A549 (cell line): Measurements from ENCODE around the gene GSTM2. TPM values are rescaled to one million over a fixed set of nuclear protein-coding genes. Genes with fewer than 3 reads are reported as not detected.
"Not testable (repeated sequence)": the region's sequence is repeated elsewhere in the genome, so short reads cannot be mapped to it uniquely, and the experiment has no call there.

Experiments
- ATAC-seq, 2 experiments: fragments of 200-7000 bp in 1 of 2; fragments of >200 bp in 1 of 2; cut with Nextera tagmentation in 1 of 2; cut with Tn5 transposase in 1 of 2; 3 replicates each; pipeline versions ENCODE4 v1.8.0 to v1.9.1; 2018 to 2020; ENCODE audit warnings: mild to moderate bottlenecking in 1 of 2, moderate library complexity in 1 of 2
- CTCF ChIA-PET: fragments of 300-600 bp; sonication (Branson Sonifier 250); formaldehyde crosslinking; extraction: SDS; loops from one replicate; lab custom pipeline; 2021; ENCODE audit warnings: antibody characterized with exemption, inconsistent platforms; lab: Yijun Ruan, JAX
- POLR2A ChIA-PET: fragments of 350-600 bp; formaldehyde crosslinking; extraction: SDS; loops from one replicate; lab custom pipeline; 2021; ENCODE audit warnings: antibody characterized with exemption, inconsistent platforms; lab: Yijun Ruan, JAX
- DNase-seq, 2 experiments: peaks; one replicate each; pipeline versions ENCODE4 v3.0.0 to v3.0.0-alpha.2; 2011 to 2016; ENCODE audit warnings: low read depth in 1 of 2, low spot score in 1 of 2
- FAIRE-seq: peaks from 2 replicates; lab custom pipeline; 2011; peaks lifted over from hg19 to GRCh38; lab: Jason Lieb, UNC
- H3K27ac ChIP-seq, 2 experiments: fragments of >200 bp; sonication (Bioruptor Twin); formaldehyde crosslinking; 3 replicates each; pipeline ENCODE4 v1.5.1; 2016 to 2017
- H3K4me1 ChIP-seq: fragments of >200 bp; sonication (Bioruptor Twin); formaldehyde crosslinking; 3 replicates; pipeline ENCODE4 v1.6.1; 2016
- H3K4me2 ChIP-seq: fragments of >200 bp; sonication (Bioruptor Twin); formaldehyde crosslinking; 3 replicates; pipeline ENCODE4 v1.6.1; 2016
- H3K4me3 ChIP-seq: fragments of >200 bp; sonication (Bioruptor Twin); formaldehyde crosslinking; 3 replicates; pipeline ENCODE4 v1.5.1; 2016
- H3K9me3 ChIP-seq: fragments of >200 bp; sonication (Bioruptor Twin); formaldehyde crosslinking; 3 replicates; pipeline ENCODE4 v1.6.1; 2016
- CBX8 ChIP-seq: fragments of 200-600 bp; sonication (generic); IDR thresholded peaks from 2 replicates; pipeline ENCODE4 v1.6.1; 2016
- CHD2 ChIP-seq: fragments of 150-350 bp; IDR thresholded peaks from 2 replicates; pipeline ENCODE4 v1.6.1; 2014; ENCODE audit warnings: low read length; ENCODE audit not compliant: partially characterized antibody
- CHD4 ChIP-seq: fragments of 200-600 bp; sonication (generic); IDR thresholded peaks from 2 replicates; pipeline ENCODE4 v1.6.1; 2016; ENCODE audit warnings: antibody characterized with exemption, mild to moderate bottlenecking, borderline replicate concordance
- EHF ChIP-seq: fragments of 250-450 bp; sonication (Bioruptor Pico); IDR thresholded peaks from 2 replicates; pipeline ENCODE4 v1.5.0; 2020; ENCODE audit warnings: mild to moderate bottlenecking
- EHMT2 ChIP-seq: fragments of 200-600 bp; sonication (generic); IDR thresholded peaks from 2 replicates; pipeline ENCODE4 v1.6.1; 2016; ENCODE audit warnings: antibody characterized with exemption, low read depth, mild to moderate bottlenecking, moderate library complexity
- FOSL2 ChIP-seq, 2 experiments: fragments of 450-650 bp in 1 of 2; fragments of >200 bp in 1 of 2; sonication (Bioruptor Twin) in 1 of 2; formaldehyde crosslinking; IDR thresholded peaks; 2 replicates each; pipeline versions ENCODE4 v1.5.0 to v1.6.1; 2016 to 2020; ENCODE audit warnings: mild to moderate bottlenecking in 1 of 2, moderate library complexity in 1 of 2
- HEYL ChIP-seq: fragments of 250-450 bp; sonication (Bioruptor Pico); IDR thresholded peaks from 2 replicates; pipeline ENCODE4 v1.8.0; 2021; ENCODE audit warnings: mild to moderate bottlenecking, moderate library complexity
- HOXB5 ChIP-seq: fragments of 250-450 bp; sonication (Bioruptor Pico); IDR thresholded peaks from 2 replicates; pipeline ENCODE4 v1.5.0; 2020; ENCODE audit warnings: mild to moderate bottlenecking, moderate library complexity
- JUNB ChIP-seq: fragments of >200 bp; sonication (Bioruptor Twin); formaldehyde crosslinking; IDR thresholded peaks from 2 replicates; pipeline ENCODE4 v1.6.1; 2016
- MAFK ChIP-seq: fragments of 450-650 bp; IDR thresholded peaks from 2 replicates; pipeline ENCODE4 v1.6.1; 2014; ENCODE audit not compliant: partially characterized antibody
- NFE2L2 ChIP-seq: fragments of 150-350 bp; conservative IDR thresholded peaks from 2 replicates; pipeline ENCODE4 v1.6.1; 2014; ENCODE audit warnings: low read length
- RCOR1 ChIP-seq: fragments of 150-350 bp; IDR thresholded peaks from 2 replicates; pipeline ENCODE4 v1.6.1; 2014; ENCODE audit warnings: antibody characterized with exemption, low read length, low read depth
- TP53 ChIP-seq: fragments of 250-450 bp; sonication (Bioruptor Pico); IDR thresholded peaks from 2 replicates; pipeline ENCODE4 v1.5.0; 2021; ENCODE audit warnings: mild to moderate bottlenecking, moderate library complexity
- ZC3H11A ChIP-seq: fragments of 450-650 bp; IDR thresholded peaks from 2 replicates; pipeline ENCODE4 v1.6.1; 2014; ENCODE audit warnings: antibody characterized with exemption, mild to moderate bottlenecking
- ZNF302 ChIP-seq: fragments of 250-450 bp; sonication (Bioruptor Pico); IDR thresholded peaks from 2 replicates; pipeline ENCODE4 v1.9.0; 2021; ENCODE audit warnings: inconsistent platforms, mild to moderate bottlenecking, moderate library complexity
- ZSCAN20 ChIP-seq: fragments of 250-450 bp; sonication (Bioruptor Pico); IDR thresholded peaks from 2 replicates; pipeline ENCODE4 v1.8.0; 2022; ENCODE audit warnings: mild to moderate bottlenecking, moderate library complexity
- WGBS: methylation state at CpG from one replicate; pipeline ENCODE4 v1.1.6; 2017; ENCODE audit errors: missing lambda C conversion rate; 5-methylcytosine and 5-hydroxymethylcytosine counted together
- polyA plus RNA-seq, 4 experiments: library from polyadenylated mRNA; depleted of rRNA in 3 of 4; stranded (reverse); fragments of >200 nt; fragmentation: RNase III in 1 of 4; extraction: RNeasy Plus Mini Kit Qiagen cat#74134 plus additional on column Dnase treatment in 1 of 4; gene quantifications; 2 replicates in 3 of 4; 3 replicates in 1 of 4; pipeline ENCODE4 v1.2.3, GENCODE V29; 2011 to 2017
- TF ChIP-seq, protein P1 (sequence below): fragments of 200-600 bp; sonication (generic); IDR thresholded peaks from 2 replicates; pipeline ENCODE4 v1.6.1; 2016; ENCODE audit warnings: antibody characterized with exemption, mild to moderate bottlenecking, moderate library complexity
- TF ChIP-seq, protein P2 (sequence below): fragments of 250-450 bp; sonication (Bioruptor Pico); IDR thresholded peaks from 2 replicates; pipeline ENCODE4 v1.5.0; 2020; ENCODE audit warnings: low read depth, mild to moderate bottlenecking, moderate library complexity
- TF ChIP-seq, protein P3 (sequence below): IDR thresholded peaks from 2 replicates; pipeline ENCODE4 v1.6.1; 2012

Gene GSTM2
- polyA plus RNA-seq, 2 of the 4 experiments (the other 2 are of a cell fraction): 4.8 to 6.5 TPM

DNA sequence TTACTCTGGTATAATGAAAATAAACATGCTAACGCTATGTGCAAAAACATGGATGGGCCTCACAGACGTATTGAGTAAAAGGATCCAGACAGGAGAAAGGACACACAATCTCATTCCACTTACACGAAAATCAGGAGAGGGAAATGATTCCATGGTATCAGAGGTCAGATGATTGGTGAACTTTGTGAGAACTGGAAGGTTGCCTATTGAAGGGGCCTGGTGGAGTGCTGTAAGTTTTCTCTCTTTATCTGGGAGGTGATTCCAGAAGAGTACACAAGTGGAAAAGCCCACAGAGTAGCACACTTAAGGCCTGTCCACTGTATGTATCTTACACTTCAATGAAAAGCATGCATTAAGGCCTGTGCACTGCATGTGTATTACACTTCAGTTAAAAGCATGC, 9.6 kb downstream of the GSTM2 start:
- FAIRE-seq (no peak), DNase-seq (no peak), ATAC-seq (no peak)
- TF ChIP-seq ZC3H11A (no peak), MAFK (no peak), CHD2 (no peak), CHD4 (no peak), TP53 (CRISPR knock-in tag) (no peak), EHMT2 (no peak), FOSL2 (IDR thresholded peaks at IDR 0.05) (no peak), FOSL2 (CRISPR knock-in tag; IDR thresholded peaks at IDR 0.05) (no peak), JUNB (no peak), ZNF302 (CRISPR knock-in tag) (no peak), HEYL (no peak), RCOR1 (no peak), ZSCAN20 (CRISPR knock-in tag) (no peak), NFE2L2 (no peak), HOXB5 (no peak), EHF (CRISPR knock-in tag) (no peak), CBX8 (no peak)
- TF ChIP-seq, protein P1, sequence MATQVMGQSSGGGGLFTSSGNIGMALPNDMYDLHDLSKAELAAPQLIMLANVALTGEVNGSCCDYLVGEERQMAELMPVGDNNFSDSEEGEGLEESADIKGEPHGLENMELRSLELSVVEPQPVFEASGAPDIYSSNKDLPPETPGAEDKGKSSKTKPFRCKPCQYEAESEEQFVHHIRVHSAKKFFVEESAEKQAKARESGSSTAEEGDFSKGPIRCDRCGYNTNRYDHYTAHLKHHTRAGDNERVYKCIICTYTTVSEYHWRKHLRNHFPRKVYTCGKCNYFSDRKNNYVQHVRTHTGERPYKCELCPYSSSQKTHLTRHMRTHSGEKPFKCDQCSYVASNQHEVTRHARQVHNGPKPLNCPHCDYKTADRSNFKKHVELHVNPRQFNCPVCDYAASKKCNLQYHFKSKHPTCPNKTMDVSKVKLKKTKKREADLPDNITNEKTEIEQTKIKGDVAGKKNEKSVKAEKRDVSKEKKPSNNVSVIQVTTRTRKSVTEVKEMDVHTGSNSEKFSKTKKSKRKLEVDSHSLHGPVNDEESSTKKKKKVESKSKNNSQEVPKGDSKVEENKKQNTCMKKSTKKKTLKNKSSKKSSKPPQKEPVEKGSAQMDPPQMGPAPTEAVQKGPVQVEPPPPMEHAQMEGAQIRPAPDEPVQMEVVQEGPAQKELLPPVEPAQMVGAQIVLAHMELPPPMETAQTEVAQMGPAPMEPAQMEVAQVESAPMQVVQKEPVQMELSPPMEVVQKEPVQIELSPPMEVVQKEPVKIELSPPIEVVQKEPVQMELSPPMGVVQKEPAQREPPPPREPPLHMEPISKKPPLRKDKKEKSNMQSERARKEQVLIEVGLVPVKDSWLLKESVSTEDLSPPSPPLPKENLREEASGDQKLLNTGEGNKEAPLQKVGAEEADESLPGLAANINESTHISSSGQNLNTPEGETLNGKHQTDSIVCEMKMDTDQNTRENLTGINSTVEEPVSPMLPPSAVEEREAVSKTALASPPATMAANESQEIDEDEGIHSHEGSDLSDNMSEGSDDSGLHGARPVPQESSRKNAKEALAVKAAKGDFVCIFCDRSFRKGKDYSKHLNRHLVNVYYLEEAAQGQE: no peak
- TF ChIP-seq, protein P2, sequence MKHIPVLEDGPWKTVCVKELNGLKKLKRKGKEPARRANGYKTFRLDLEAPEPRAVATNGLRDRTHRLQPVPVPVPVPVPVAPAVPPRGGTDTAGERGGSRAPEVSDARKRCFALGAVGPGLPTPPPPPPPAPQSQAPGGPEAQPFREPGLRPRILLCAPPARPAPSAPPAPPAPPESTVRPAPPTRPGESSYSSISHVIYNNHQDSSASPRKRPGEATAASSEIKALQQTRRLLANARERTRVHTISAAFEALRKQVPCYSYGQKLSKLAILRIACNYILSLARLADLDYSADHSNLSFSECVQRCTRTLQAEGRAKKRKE (CRISPR knock-in tag): no peak
- TF ChIP-seq, protein P3, sequence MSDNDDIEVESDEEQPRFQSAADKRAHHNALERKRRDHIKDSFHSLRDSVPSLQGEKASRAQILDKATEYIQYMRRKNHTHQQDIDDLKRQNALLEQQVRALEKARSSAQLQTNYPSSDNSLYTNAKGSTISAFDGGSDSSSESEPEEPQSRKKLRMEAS: no peak
- WGBS: 88% methylated on average over 3 of the region's 3 CpGs
- Histone ChIP-seq H3K4me3 (no peak overlapping the region), H3K4me2 (no peak overlapping the region), H3K9me3 (no peaks in the 10 kb centered on the region), H3K4me1 (no peaks in the 10 kb centered on the region), H3K27ac (no peak overlapping the region)
- ChIA-PET POLR2A (no interaction called here), CTCF (no interaction called here)

DNA sequence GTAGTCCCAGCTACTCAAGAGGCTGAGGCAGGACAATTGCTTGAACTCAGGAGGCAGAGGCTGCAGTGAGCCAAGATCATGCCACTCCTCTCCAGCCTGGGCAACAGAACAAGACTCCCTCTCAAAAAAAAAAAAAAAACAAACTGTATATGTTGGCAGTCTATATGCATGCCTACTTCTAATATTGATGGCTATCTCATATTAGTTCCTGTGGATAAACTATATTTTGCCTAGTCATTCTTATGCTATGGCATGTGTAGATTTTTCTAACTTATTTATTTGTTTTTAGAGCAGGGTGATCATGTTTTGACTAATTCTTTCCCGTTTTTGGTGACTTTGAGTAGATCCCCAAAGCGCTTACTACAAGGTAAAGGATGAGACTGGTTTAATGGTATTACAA, 10.8 kb downstream of the GSTM2 start:
- H3K4me1 ChIP-seq, H3K27ac ChIP-seq, DNase-seq, H3K4me3 ChIP-seq, CTCF ChIA-PET, POLR2A ChIA-PET, FAIRE-seq, ATAC-seq, H3K9me3 ChIP-seq, H3K4me2 ChIP-seq: not testable (repeated sequence)
- WGBS: 65% methylated on average over 2 of the region's 2 CpGs

DNA sequence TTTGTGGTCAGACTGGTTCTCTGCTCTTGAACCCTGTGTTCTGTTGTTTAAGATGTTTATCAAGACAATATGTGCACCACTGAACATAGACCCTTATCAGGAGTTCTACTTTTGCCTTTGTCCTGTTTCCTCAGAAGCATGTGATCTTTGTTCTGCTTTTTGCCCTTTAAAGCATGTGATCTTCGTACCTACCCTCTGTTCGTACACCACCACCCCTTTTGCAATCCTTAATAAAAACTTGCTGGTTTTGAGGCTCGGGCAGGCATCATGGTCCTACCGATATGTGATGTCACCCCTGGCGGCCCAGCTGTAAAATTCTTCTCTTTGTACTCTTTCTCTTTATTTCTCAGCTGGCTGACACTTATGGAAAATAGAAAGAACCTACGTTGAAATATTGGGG, 16.9 kb downstream of the GSTM2 start:
- H3K4me2 ChIP-seq, DNase-seq, FAIRE-seq, CTCF ChIA-PET, H3K4me3 ChIP-seq, H3K9me3 ChIP-seq, H3K27ac ChIP-seq, ATAC-seq, POLR2A ChIA-PET, H3K4me1 ChIP-seq: not testable (repeated sequence)
- WGBS: no CpG with 5 or more reads among the region's 6 CpGs

DNA sequence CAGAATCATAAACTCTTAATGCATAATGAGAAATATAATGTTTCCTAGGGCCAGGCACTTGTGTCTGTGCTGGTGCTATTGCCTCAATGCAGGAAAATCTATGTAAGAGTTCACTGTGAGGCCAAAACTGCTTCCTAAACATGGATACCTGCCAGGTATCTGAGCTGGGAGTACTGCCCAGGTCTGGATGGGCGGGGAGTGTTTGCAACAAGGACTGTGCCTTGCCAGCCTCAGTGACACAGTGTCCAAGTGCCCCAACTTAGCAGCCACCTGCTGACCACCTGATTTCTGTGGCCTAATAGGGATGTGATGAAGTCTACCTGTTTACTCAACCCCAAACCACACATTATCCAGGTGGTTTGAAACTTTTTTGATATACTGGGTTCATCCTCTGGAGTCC, 17.5 kb downstream of the GSTM2 start:
- POLR2A ChIA-PET, DNase-seq, FAIRE-seq, H3K27ac ChIP-seq, H3K4me2 ChIP-seq, H3K4me1 ChIP-seq, H3K9me3 ChIP-seq, CTCF ChIA-PET, H3K4me3 ChIP-seq, ATAC-seq: not testable (repeated sequence)
- no CpG with 5 or more reads among the region's 1 CpG for WGBS

DNA sequence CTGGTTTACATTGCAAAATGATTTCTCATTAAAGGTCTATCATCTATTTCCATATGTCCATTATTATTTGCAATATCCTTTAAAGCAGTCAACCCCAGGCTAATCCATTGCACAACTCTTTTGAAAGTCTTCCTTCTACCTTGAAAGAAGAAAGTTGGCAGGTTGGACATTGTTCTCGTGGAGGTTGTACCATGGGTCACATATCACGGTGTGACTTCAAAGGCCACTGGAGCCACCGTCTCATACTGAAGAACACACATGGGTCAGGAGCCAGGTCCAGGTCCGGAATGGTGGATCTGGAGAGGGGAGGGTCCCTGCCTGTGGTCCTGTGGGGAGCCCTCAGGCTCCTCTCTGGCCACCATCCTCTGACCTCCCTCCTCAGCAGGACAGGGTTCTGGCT, 18.0 kb downstream of the GSTM2 start:
- ATAC-seq, H3K4me2 ChIP-seq, H3K9me3 ChIP-seq, H3K27ac ChIP-seq, DNase-seq, CTCF ChIA-PET, H3K4me3 ChIP-seq, H3K4me1 ChIP-seq, FAIRE-seq, POLR2A ChIA-PET: not testable (repeated sequence)
- WGBS: no CpG with 5 or more reads among the region's 4 CpGs

DNA sequence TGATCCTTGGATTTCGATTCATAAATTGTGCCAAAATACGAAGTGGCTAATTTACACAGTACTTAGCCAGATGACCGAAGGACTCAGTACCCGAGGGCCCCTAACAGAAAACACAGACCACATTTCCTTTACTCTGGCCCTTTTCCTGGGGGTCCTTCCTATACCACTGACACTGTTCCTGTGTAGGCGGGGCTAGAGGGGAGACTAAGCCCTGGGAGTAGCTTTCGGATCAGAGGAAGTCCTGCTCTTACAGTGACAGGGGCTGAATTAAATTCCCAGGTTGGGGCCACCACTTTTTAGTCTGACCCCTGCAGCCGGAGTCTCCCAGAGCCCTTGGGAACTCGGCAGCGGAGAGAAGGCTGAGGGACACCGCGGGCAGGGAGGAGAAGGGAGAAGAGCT, 19.3 kb downstream of the GSTM2 start:
- WGBS: no CpG with 5 or more reads among the region's 11 CpGs
- H3K27ac ChIP-seq, H3K4me2 ChIP-seq, POLR2A ChIA-PET, FAIRE-seq, H3K4me3 ChIP-seq, H3K4me1 ChIP-seq, CTCF ChIA-PET, ATAC-seq, DNase-seq, H3K9me3 ChIP-seq: not testable (repeated sequence)
